Stimulated activated CD8-positive, alpha-beta memory T cell treated with anti-CD3 and anti-CD28 coated beads, Interleukin-7, amount 100 ng/mL, for 24 hours (primary cell): Measurements from ENCODE around the gene CD101.

Experiments
- DNase-seq: peaks from one replicate; pipeline ENCODE4 v3.0.0-alpha.2; 2020; ENCODE audit warnings: low read depth

The CD101 gene

GRCh38 chr1:116986421-116987255 lies 14.9 kb upstream of the CD101 start:
- DNase-seq, result no peak

- DNase-seq, result peak; percentile 31
These were observed 14.4 kb upstream of the CD101 start for GRCh38 chr1:116987256-116987555.

DNA sequence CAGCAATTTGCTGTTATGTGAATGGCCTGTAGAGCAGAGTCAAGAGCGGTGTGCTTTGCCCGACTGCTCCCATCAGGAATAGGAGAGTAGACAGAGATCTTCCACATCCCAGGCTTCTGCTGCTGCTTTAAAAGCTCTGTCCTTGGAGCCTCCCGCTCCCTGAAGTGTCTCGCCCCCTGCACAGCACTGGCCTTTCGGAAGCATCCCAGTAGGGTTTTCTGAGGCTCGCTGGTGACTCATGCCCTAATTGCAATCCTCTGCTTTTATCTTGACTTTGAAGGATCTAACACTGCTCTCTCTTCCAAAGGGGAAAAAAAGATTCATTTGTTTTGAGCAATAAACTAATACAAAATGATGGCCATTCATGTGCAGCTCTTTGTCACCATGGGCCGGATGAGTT lies 13.3 kb upstream of the CD101 start:
- no peak for DNase-seq

DNA sequence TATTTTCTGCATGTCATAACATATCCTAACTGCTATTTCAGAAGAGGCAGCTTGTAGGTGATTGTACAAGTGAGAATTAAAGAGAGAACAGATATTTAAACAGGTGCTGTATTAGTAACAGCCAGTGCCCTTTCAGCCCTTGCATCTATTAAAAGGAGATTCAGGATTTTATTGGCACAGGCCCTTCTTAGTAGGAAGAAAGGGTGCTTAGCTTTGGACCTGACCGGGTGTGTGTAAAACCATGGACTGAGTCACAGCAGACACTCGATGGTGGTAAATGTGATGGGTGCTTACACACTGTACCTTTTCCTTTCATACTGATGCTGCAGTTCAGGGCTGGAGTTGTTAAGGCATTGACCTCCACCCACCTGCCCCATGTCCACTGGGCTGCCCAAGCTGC lies 12.7 kb upstream of the CD101 start:
- no peak for DNase-seq

- DNase-seq, result no peak
These were observed 11.7 kb upstream of the CD101 start for GRCh38 chr1:116989835-116990234.

DNA sequence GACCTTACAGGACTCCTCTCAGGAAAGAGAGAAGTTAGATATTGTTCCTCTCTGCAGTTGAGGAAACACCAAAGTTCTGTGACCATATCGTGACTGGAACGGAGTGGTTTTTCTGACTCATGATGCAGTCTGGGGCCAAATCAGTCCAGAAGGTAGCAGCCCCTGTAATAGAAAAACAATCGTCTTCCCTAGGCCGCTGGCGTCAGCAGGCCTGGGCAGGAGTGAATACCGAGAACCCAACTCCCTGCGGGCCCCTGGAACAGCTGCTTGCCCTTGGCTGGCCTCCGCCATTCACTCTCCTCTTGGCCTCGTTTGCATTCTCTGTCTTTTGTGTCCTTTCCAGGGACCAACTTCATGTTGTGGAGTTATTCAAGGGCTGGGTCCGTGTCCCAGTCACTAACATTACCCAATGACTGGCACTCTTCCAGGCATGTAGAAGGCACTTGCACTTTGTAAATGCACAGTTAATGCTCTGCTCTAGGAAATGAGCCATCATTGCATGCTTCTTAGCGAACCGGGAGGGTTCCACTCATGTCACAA lies 10.9 kb upstream of the CD101 start:
- no peak for DNase-seq

GRCh38 chr1:116991171-116991845 lies 10.3 kb upstream of the CD101 start:
- DNase-seq, result no peak

DNA sequence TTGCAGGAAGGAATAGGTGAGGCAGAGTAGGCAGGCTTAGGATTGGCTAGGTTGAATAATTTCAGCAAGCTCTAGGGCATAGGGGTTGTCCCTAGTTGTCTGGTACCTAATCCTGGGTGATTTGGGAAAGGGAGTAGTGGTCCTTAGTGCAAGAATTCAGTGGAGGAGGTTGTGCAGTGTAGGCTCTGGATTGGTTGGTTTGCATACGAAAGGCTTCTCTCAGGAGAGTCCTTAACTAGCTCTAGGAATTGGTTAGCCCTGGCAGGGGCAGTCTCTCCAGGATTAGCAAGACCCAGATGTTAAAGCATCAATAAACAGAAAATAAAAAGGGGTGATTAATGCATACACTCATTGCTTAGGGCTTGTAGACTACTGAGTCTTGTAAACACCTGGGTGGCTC lies 9.6 kb upstream of the CD101 start:
- no peak for DNase-seq

DNA sequence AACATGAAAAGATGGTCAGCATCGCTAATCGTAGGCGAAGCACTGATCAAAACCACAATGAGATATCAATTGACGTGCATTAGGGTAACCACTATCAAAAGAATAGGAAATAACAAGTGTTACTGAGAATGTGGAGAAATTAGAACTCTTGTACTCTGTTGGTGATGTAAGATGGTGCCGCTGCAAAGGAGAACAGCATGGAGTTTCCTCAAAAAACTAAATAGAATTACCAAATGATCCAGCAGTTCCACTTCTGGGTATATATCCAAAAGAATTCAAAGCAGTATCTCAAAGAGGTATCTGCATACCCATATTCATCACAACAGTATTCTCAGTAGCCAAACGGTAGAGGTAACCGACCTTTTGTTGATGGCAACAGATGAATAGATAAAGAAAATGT lies 8.3 kb upstream of the CD101 start:
- no peak for DNase-seq

GRCh38 chr1:116994411-116994810 lies 7.1 kb upstream of the CD101 start:
- no peak for DNase-seq

- no peak for DNase-seq
These were observed 4.5 kb upstream of the CD101 start for GRCh38 chr1:116997066-116997465.

DNA sequence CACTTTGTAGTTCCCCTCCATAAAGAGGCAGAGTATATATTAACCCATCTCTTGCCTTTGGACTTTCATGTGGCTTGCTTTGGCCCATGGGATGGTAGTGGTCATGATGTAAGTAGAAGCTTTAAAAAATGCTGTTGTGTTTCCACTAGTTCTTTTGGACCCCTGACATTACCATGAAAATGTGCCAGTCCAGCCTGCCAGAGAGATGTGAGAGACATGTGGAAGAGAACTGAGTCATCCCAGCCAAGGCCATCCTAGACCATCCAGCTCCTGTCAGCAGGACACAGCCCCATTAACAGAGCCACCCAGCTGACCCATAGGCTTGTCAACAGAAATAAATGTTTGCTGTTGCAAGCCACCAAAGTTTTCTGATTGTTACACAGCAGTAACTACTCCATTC lies 3.9 kb upstream of the CD101 start:
- no peak for DNase-seq

- DNase-seq, result no peak
These were observed 2.0 kb upstream of the CD101 start for GRCh38 chr1:116999596-116999995.

DNA sequence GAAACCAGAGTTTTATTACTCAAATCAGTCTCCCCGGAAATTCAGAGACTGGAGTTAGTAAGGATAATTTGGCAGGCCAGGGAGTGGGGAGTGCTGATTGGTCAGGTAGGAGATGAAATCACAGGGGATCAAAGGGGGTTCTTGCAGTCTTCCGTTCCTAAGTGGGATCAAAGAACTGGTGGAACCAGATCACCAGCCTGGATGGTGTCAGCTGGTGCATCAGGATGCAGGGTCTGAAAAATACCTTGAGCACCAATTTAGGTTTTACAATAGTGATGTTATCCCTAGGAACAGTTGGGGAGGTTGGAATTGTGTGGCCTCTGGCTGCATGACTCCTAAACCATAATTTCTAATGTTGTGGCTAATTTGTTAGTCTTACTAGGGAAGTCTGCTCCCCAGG lies 1.4 kb upstream of the CD101 start:
- DNase-seq, result no peak

DNA sequence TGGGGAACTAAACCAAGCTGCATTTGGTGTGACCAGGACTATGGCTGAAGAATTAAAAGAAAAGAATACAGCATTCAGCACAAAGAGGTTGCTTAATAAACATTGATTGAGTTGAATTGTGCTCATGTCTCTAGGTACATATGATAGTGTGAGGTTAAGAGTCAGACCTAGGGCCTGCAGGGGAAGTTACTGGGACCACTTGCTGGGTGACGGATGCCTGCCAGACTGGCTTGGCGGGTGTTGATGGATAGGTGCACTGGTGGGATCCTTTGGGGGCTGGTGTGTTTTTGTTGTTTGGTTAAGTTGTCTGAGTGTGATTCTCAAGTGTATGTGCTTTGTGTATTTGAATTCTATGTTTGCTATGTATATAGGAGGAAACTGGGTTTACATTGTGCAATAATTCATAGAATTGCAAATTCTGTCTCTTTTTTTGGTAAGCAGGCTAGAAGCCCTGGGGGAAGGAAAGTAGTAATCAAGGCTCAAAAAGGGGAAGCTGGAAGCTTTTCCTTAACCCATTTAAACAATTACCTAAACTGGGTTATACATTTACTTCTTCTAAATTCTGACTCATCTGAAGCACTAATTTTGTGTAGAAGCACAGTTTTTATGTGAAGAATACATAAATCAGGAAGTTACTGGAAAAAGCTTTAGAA lies 1.8 kb downstream of the CD101 start:
- DNase-seq, result no peak

GRCh38 chr1:117007719-117008013 lies 6.1 kb downstream of the CD101 start:
- no peak for DNase-seq

DNA sequence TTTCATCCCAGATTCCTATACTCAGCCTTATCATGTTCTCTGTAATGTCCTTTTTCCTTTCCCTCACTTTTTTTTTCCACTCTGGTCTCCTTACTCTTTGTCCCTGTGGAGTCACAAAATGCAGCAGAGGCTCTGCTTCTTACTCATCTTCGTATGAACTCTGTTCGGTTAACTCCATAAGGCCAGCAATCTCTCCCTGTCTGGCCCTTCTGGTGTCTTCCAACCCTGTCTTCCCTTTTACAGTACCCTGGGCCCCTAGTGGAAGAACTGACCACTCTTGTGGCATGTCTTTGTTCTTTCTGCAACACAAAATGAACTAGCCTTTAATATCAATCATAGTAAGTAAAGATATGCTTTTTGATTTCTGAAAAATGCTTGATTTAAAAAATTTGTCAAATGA lies 7.1 kb downstream of the CD101 start:
- no peak for DNase-seq

DNA sequence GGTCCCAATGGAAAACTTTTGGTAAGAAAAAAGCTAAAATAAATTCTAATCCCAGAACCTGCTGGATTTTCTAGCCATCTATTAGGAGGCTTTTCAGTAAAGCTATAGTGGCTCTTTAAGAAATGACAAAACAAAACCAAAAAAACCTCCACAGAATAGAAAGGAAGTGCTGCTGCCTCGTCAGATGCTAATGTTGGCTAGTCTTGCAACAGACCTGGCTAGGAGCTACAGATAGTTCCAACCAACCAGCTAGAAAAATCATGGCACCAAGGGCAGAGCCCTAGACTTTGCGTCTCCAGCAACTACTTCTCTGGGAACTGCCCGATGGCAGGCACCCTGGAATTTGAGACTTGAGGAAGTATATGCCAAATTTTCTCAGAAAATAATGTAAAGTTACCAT lies 7.6 kb downstream of the CD101 start:
- no peak for DNase-seq

- DNase-seq, result no peak
These were observed 8.9 kb downstream of the CD101 start for GRCh38 chr1:117010310-117010969.

GRCh38 chr1:117011334-117011733 lies 9.8 kb downstream of the CD101 start:
- no peak for DNase-seq

DNA sequence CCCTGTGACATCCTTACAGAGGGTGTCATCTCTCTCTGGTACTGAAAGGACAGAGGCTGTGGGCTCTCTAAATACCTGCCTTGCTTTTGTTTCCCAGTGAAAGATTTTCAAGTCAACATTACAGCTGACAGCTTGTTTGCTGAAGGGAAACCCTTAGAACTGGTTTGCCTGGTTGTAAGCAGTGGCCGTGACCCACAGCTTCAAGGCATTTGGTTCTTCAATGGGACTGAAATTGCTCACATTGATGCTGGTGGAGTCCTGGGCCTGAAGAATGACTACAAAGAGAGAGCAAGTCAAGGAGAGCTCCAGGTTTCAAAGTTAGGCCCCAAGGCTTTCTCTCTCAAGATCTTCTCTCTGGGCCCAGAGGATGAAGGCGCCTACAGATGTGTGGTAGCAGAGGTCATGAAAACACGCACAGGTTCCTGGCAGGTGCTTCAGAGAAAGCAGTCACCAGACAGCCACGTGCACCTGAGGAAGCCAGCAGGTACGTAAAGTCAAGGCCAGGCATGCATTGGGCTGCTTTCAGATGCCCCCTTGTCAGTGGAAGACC lies 11.8 kb downstream of the CD101 start:
- no peak for DNase-seq

DNA sequence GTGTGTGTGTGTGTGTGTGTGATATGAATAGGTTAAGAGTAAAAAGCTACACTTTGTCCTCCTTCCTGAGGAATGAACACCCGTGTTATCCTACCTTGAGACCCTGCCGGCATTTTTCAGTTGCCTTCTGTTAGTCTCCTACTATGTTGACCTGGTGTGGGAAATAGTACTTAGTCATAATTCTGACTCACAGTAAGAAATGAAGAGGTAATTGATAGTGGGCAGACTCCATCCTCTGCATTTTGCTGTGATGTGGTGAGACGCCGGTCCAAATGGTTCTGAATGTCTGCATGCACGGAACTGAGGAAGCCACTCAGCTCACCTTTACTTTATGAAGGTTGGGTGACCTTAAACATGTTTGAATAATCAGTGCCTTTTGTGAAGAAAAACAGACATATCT lies 12.6 kb downstream of the CD101 start:
- DNase-seq, result no peak

- no peak for DNase-seq
These were observed 14.2 kb downstream of the CD101 start for GRCh38 chr1:117015724-117016123.
